Muscle of leg (tissue), 11 donors: ENCODE results near the gene COL6A1. TPM values are rescaled to one million over a fixed set of nuclear protein-coding genes. Genes with fewer than 3 reads are reported as not detected.
"Not testable (repeated sequence)": the region's sequence is repeated elsewhere in the genome, so short reads cannot be mapped to it uniquely, and the experiment has no call there.

Source experiments
- DNase-seq: peaks from one replicate; pipeline ENCODE4 v3.0.0; 2013
- H3K27ac ChIP-seq: one replicate; pipeline ENCODE4 v1.5.1; 2013; ENCODE audit warnings: mild to moderate bottlenecking, low read length, control low read depth
- H3K27me3 ChIP-seq: one replicate; pipeline ENCODE4 v1.6.1; 2013; ENCODE audit warnings: low read length; ENCODE audit not compliant: control insufficient read depth, insufficient read depth
- H3K36me3 ChIP-seq: one replicate; pipeline ENCODE4 v1.6.1; 2013; ENCODE audit warnings: low read length; ENCODE audit not compliant: control insufficient read depth, insufficient read depth
- H3K4me1 ChIP-seq: one replicate; pipeline ENCODE4 v1.6.1; 2013; ENCODE audit warnings: low read length; ENCODE audit not compliant: control insufficient read depth, insufficient read depth
- H3K4me3 ChIP-seq: one replicate; pipeline ENCODE4 v1.5.1; 2013; ENCODE audit warnings: low read length, control low read depth
- H3K9me3 ChIP-seq: replicated peaks from 2 replicates; pipeline ENCODE4 v1.6.1; 2013; ENCODE audit warnings: low read depth, low read length; ENCODE audit not compliant: control insufficient read depth
- WGBS: methylation state at CpG from one replicate; pipeline ENCODE4 v1.1.5; 2013; ENCODE audit warnings: missing lambda C conversion rate; ENCODE audit not compliant: insufficient coverage; 5-methylcytosine and 5-hydroxymethylcytosine counted together
- polyA plus RNA-seq, 8 donors: library from polyadenylated mRNA; unstranded; fragments of 120-200 nt; gene quantifications; one replicate each; pipeline versions ENCODE4 v1.2.1 to v1.2.3, GENCODE V29; 2013; ENCODE audit warnings: inconsistent platforms in 1 of 8, low replicate concordance in 1 of 8; ENCODE audit not compliant: insufficient read length in 8 of 8, insufficient read depth in 1 of 8
- total RNA-seq: library from RNA; stranded (reverse); fragments of 120-200 nt; gene quantifications from one replicate; pipeline ENCODE4 v1.2.4, GENCODE V29; 2013

The COL6A1 gene
- total and polyA plus RNA-seq, 9 donors = 292 to 750 (median 533) TPM

GRCh38 chr21:45945066-45945867, 36.3 kb upstream of the COL6A1 start:
- H3K36me3 ChIP-seq = no peaks in the 10 kb centered on the region
- no peaks in the 10 kb centered on the region for H3K9me3 ChIP-seq
- DNase-seq = no peak
- H3K27ac ChIP-seq = no peak overlapping the region
- 61% methylated on average over 20 of the region's 24 CpGs for WGBS
- H3K27me3 ChIP-seq = peaks cover 5% of the 10 kb centered on the region
- no peak overlapping the region for H3K4me3 ChIP-seq
- peaks cover 24% of the 10 kb centered on the region for H3K4me1 ChIP-seq

- Histone ChIP-seq H3K36me3 (no peaks in the 10 kb centered on the region), H3K4me3 (no peak overlapping the region), H3K27ac (no peak overlapping the region), H3K27me3 (peaks cover 5% of the 10 kb centered on the region), H3K4me1 (peaks cover 29% of the 10 kb centered on the region), H3K9me3 (no peaks in the 10 kb centered on the region)
- DNase-seq = no peak
- WGBS = 63% methylated on average over 12 of the region's 12 CpGs
Observed at GRCh38 chr21:45945868-45946210, 35.7 kb upstream of the COL6A1 start.

GRCh38 chr21:45947296-45947695, 34.3 kb upstream of the COL6A1 start:
- no peak overlapping the region for H3K27ac ChIP-seq
- no peak overlapping the region for H3K4me3 ChIP-seq
- no peaks in the 10 kb centered on the region for H3K36me3 ChIP-seq
- H3K27me3 ChIP-seq = peaks cover 5% of the 10 kb centered on the region
- no peaks in the 10 kb centered on the region for H3K9me3 ChIP-seq
- peaks cover 40% of the 10 kb centered on the region for H3K4me1 ChIP-seq
- no peak for DNase-seq
- WGBS = 85% methylated on average over 14 of the region's 16 CpGs

GRCh38 chr21:45947716-45948255, 33.8 kb upstream of the COL6A1 start:
- Histone ChIP-seq H3K36me3 (no peaks in the 10 kb centered on the region), H3K4me3 (no peak overlapping the region), H3K27ac (no peak overlapping the region), H3K27me3 (peaks cover 5% of the 10 kb centered on the region), H3K9me3 (no peaks in the 10 kb centered on the region), H3K4me1 (peaks cover 40% of the 10 kb centered on the region)
- WGBS = 91% methylated on average over 7 of the region's 16 CpGs
- DNase-seq = no peak

GRCh38 chr21:45948576-45949141, 32.9 kb upstream of the COL6A1 start:
- Histone ChIP-seq H3K27ac (no peak overlapping the region), H3K27me3 (peaks cover 5% of the 10 kb centered on the region), H3K9me3 (no peaks in the 10 kb centered on the region), H3K4me3 (no peak overlapping the region), H3K4me1 (peaks cover 44% of the 10 kb centered on the region), H3K36me3 (no peaks in the 10 kb centered on the region)
- DNase-seq = no peak
- 48% methylated on average over 25 of the region's 29 CpGs for WGBS

- Histone ChIP-seq H3K36me3 (no peaks in the 10 kb centered on the region), H3K27ac (peak overlapping the region; percentile 79), H3K9me3 (no peaks in the 10 kb centered on the region), H3K4me1 (peaks cover 54% of the 10 kb centered on the region), H3K4me3 (no peak overlapping the region), H3K27me3 (peaks cover 5% of the 10 kb centered on the region)
- peak; percentile 36 for DNase-seq
- WGBS = 68% methylated on average over 34 of the region's 35 CpGs
Observed at GRCh38 chr21:45949928-45950739, 31.4 kb upstream of the COL6A1 start.

- Histone ChIP-seq H3K4me1 (peaks cover 48% of the 10 kb centered on the region), H3K4me3 (no peak overlapping the region), H3K27me3 (peaks cover 5% of the 10 kb centered on the region), H3K27ac (peak overlapping the region; percentile 79), H3K36me3 (no peaks in the 10 kb centered on the region), H3K9me3 (no peaks in the 10 kb centered on the region)
- 20% methylated on average over 11 of the region's 21 CpGs for WGBS
- DNase-seq = peak; percentile 94
Observed at GRCh38 chr21:45950740-45951515, 30.6 kb upstream of the COL6A1 start.

- peak overlapping the region; percentile 79 for H3K27ac ChIP-seq
Observed at GRCh38 chr21:45951676-45952075, 29.9 kb upstream of the COL6A1 start.

GRCh38 chr21:45952527-45952926, 29.0 kb upstream of the COL6A1 start:
- not testable (repeated sequence) for H3K36me3 ChIP-seq, H3K4me3 ChIP-seq, H3K27me3 ChIP-seq, H3K9me3 ChIP-seq, H3K27ac ChIP-seq, DNase-seq
- H3K4me1 ChIP-seq = peaks cover 50% of the 10 kb centered on the region
- WGBS = 74% methylated on average over 5 of the region's 10 CpGs

More at GRCh38 chr21:45951676-45952075, 29.9 kb upstream of the COL6A1 start:
- Histone ChIP-seq H3K36me3 (no peaks in the 10 kb centered on the region), H3K9me3 (no peaks in the 10 kb centered on the region), H3K4me1 (peaks cover 48% of the 10 kb centered on the region), H3K27me3 (peaks cover 5% of the 10 kb centered on the region), H3K4me3 (no peak overlapping the region)
- 75% methylated on average over 15 of the region's 15 CpGs for WGBS
- DNase-seq = no peak
